ENCODE data around the gene MYO1C.

DNA sequence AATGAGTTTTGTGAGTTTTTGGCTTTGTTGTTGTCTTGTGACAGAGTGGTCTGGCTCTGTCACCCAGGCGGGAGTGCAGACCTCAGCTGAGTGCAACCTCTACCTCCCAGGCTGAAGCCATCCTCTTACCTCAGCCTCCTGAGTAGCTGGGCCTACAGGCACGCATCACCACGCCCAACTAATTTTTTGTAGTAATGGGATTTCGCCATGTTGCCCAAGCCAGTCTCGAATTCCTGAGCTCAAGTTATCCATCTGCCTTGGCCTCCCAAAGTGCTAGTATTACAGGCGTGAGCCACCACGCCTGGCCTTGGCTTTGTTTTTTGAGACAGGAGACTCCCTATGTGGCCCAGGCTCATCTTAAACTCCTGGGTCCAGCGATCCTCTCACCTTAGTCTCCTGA lies 51.6 kb downstream of the MYO1C start:
- TF ChIP-seq, protein P1, sequence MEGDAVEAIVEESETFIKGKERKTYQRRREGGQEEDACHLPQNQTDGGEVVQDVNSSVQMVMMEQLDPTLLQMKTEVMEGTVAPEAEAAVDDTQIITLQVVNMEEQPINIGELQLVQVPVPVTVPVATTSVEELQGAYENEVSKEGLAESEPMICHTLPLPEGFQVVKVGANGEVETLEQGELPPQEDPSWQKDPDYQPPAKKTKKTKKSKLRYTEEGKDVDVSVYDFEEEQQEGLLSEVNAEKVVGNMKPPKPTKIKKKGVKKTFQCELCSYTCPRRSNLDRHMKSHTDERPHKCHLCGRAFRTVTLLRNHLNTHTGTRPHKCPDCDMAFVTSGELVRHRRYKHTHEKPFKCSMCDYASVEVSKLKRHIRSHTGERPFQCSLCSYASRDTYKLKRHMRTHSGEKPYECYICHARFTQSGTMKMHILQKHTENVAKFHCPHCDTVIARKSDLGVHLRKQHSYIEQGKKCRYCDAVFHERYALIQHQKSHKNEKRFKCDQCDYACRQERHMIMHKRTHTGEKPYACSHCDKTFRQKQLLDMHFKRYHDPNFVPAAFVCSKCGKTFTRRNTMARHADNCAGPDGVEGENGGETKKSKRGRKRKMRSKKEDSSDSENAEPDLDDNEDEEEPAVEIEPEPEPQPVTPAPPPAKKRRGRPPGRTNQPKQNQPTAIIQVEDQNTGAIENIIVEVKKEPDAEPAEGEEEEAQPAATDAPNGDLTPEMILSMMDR (IDR thresholded peaks at IDR 0.05; ENCODE audit: insufficient read depth, low read length, poor library complexity, severe bottlenecking), result no peak
- no peak for TF ChIP-seq EZH2phosphoT487 (conservative IDR thresholded peaks at IDR 0.05; ENCODE audit: low read length)
